Measurements from ENCODE around the gene TARS2. TPM values are rescaled to one million over a fixed set of nuclear protein-coding genes. Genes with fewer than 3 reads are reported as not detected.

TARS2 gene
- total RNA-seq, 4 donors from 2014 or later = 5.8 to 19.4 (median 12.8) TPM

DNA sequence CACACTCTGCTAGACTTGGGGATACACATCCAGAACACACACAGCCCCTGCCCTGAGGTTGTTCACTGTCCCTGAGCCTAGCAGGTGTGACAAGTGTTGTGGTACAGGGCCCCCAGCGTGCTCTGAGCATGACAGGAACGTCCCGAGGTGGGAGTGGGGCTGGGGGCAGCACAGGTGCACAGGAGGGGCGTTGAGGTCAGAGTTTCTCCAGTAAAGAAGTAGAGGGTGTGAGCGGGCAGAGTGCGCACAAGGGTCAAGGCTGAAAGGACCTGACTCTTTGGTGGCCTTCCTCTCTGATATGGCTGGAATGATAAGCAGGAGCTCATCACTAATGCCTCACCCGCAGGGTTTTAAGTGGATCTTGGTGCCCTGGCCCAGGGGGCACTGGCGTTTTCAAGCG, 27.0 kb downstream of the TARS2 start:
- H3K4me3 ChIP-seq = no peak overlapping the region
- peaks cover 0 to 25% (median 15%) of the 10 kb centered on the region in 4 donors for H3K36me3 ChIP-seq
- no peaks in the 10 kb centered on the region for H3K9me3 ChIP-seq
- DNase-seq (ENCODE audit: extremely low spot score) = no peak
- peak overlapping the region in 2 of 4 donors; percentile 85 to 86 for H3K27ac ChIP-seq (replicated peaks in 1 of 4)
- intact Hi-C loops (cut with DNase I) = loop anchor here (5.0 kb wide), 1 partner anchor 42 kb away; no protein-coding TSS in a partner anchor
- no peaks in the 10 kb centered on the region for H3K27me3 ChIP-seq
- TF ChIP-seq EP300 (IDR thresholded peaks at IDR 0.05) (no peak), POLR2A (IDR thresholded peaks at IDR 0.05; ENCODE audit: low read depth) (no peak), POLR2AphosphoS5 (IDR thresholded peaks at IDR 0.05) (no peak)
- TF ChIP-seq, protein P1, sequence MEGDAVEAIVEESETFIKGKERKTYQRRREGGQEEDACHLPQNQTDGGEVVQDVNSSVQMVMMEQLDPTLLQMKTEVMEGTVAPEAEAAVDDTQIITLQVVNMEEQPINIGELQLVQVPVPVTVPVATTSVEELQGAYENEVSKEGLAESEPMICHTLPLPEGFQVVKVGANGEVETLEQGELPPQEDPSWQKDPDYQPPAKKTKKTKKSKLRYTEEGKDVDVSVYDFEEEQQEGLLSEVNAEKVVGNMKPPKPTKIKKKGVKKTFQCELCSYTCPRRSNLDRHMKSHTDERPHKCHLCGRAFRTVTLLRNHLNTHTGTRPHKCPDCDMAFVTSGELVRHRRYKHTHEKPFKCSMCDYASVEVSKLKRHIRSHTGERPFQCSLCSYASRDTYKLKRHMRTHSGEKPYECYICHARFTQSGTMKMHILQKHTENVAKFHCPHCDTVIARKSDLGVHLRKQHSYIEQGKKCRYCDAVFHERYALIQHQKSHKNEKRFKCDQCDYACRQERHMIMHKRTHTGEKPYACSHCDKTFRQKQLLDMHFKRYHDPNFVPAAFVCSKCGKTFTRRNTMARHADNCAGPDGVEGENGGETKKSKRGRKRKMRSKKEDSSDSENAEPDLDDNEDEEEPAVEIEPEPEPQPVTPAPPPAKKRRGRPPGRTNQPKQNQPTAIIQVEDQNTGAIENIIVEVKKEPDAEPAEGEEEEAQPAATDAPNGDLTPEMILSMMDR (IDR thresholded peaks at IDR 0.05) = no peak
- peaks cover 12 to 35% (median 34%) of the 10 kb centered on the region in 4 donors for H3K4me1 ChIP-seq
- 92% methylated on average over 9 of the region's 9 CpGs for WGBS

DNA sequence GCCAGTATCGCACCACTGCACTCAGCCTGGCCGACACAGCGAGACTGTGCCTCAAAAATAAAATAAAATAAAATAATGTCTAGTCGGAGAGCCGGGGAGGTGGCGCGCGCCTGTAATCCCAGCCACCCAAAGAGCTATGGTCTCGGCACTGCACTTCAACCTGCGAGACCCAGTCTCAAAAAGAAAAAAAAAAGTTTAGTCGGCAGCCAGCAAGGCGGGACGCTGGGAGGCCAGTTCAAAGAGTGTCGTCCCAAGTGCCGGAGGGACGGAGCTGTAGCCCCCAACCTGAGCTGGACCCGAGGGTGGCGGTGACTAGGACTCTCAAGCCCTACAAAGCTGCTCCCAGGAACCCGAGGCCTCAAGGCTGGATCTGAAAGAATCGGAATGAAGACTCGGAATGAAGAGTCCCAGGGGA, 27.7 kb downstream of the TARS2 start:
- TF ChIP-seq EP300 (IDR thresholded peaks at IDR 0.05) (no peak), POLR2AphosphoS5 (IDR thresholded peaks at IDR 0.05) (no peak), POLR2A (IDR thresholded peaks at IDR 0.05; ENCODE audit: low read depth) (no peak)
- TF ChIP-seq, protein P1 (IDR thresholded peaks at IDR 0.05) = no peak
- Histone ChIP-seq H3K36me3 (peaks cover 0 to 23% (median 15%) of the 10 kb centered on the region in 4 donors), H3K27ac (replicated peaks in 1 of 4) (peak overlapping the region; percentile 85 to 89 (median 87)), H3K27me3 (no peaks in the 10 kb centered on the region), H3K4me1 (peaks cover 12 to 31% (median 30%) of the 10 kb centered on the region in 4 donors), H3K9me3 (no peaks in the 10 kb centered on the region), H3K4me3 (peak overlapping the region; percentile 56 to 70 (median 62))
- DNase-seq (ENCODE audit: extremely low spot score) = no peak
- 25% methylated on average over 20 of the region's 21 CpGs for WGBS
- intact Hi-C loops (cut with DNase I) = loop anchor here (5.0 kb wide), 1 partner anchor 43 kb away; no protein-coding TSS in a partner anchor

DNA sequence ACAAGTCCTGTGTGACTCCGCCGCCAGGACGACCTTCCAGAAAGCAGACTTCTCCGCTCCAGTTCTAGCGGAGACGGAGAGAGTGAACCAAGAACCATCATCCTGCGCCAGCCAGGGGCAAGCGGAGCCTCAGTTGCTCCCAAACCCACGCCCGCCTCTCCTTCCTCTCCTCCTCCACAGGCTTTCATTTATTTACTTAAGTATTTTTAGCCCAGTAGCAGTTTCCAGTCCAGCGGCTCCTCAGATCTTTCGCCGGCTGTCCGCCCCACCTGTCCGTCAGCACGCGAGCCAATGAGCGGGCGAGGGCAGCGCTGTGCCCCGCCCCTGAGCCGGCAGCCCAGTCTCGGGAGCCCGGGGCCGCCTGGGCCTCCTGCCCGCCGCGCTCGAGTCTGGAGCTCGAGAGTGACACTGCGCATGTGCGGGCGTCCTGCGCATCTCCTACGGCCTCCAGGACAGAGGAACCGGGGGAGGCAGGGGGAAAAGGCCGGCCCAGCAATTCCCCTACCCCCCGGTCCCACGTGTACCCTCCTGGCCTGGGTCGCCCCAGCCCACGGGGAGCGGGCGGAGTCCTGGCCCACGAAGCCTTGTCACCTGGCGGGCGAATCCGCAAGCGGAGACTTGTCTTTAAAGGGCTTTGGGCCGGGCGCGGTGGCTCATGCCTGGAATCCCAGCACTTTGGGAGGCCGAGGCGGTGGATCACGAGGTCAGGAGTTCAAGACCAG, 28.3 kb downstream of the TARS2 start, which contains the start of gene FALEC:
TSS of gene FALEC (plus strand) at position 425 of the 722 bp plus-strand sequence.
- DNase-seq (ENCODE audit: extremely low spot score) = peak; percentile 97
- H3K4me3 ChIP-seq = peak within 1 kb of the TSS; percentile 56 to 70 (median 62)
- WGBS = 1% methylated on average over 12 of the region's 54 CpGs
- H3K27me3 ChIP-seq = no peaks in the 10 kb centered on the region
- H3K9me3 ChIP-seq = no peaks in the 10 kb centered on the region
- peaks cover 0 to 20% (median 15%) of the 10 kb centered on the region in 4 donors for H3K36me3 ChIP-seq
- peaks cover 12 to 31% (median 29%) of the 10 kb centered on the region in 4 donors for H3K4me1 ChIP-seq
- intact Hi-C loops (cut with DNase I) = no loop called here
- peak within 1 kb of the TSS; percentile 85 to 89 (median 87) for H3K27ac ChIP-seq (replicated peaks in 1 of 4)
- no peak for TF ChIP-seq EP300 (IDR thresholded peaks at IDR 0.05)
- peak; percentile 72 to 90 for TF ChIP-seq POLR2AphosphoS5 (IDR thresholded peaks at IDR 0.05)
- TF ChIP-seq POLR2A (IDR thresholded peaks at IDR 0.05; ENCODE audit: low read depth) = no peak
- TF ChIP-seq, protein P1 (IDR thresholded peaks at IDR 0.05) = peak in 1 of 3 experiments; percentile 18

DNA sequence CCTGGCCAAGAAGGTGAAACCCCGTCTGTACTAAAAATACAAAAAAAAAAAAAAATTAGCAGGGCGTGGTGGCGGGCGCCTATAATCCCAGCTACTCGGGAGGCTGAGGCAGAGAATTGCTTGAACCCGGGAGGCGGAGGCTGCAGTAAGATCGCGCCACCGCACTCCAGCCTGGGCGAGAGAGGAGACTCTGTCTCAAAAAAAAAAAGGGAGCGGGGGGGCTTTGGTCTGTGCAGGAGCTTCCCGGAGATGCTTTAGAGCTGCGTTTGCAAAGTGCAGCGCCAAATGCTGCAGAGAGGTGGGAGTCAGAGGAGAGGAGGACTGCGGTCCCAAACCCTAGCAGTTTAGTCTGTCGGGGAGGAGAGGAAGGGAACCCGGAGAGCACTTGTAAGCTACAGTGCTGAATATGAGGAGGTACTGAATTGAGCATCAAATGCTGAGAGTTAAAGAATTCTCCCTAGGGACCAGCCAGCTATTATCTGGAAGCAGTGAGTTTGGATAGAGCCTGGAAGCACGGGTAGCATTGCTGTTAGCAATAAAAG, 28.9 kb downstream of the TARS2 start:
- peak overlapping the region; percentile 85 to 89 (median 87) for H3K27ac ChIP-seq (replicated peaks in 1 of 4)
- TF ChIP-seq POLR2AphosphoS5 (IDR thresholded peaks at IDR 0.05) = no peak
- no peak for TF ChIP-seq EP300 (IDR thresholded peaks at IDR 0.05)
- TF ChIP-seq POLR2A (IDR thresholded peaks at IDR 0.05; ENCODE audit: low read depth) = no peak
- TF ChIP-seq, protein P1 (IDR thresholded peaks at IDR 0.05) = peak in 1 of 3 experiments; percentile 11
- no peaks in the 10 kb centered on the region for H3K9me3 ChIP-seq
- H3K4me3 ChIP-seq = peak overlapping the region; percentile 56 to 70 (median 62)
- intact Hi-C loops (cut with DNase I) = no loop called here
- H3K27me3 ChIP-seq = no peaks in the 10 kb centered on the region
- peaks cover 0 to 16% (median 12%) of the 10 kb centered on the region in 4 donors for H3K36me3 ChIP-seq
- DNase-seq (ENCODE audit: extremely low spot score) = no peak
- peaks cover 12 to 31% (median 29%) of the 10 kb centered on the region in 4 donors for H3K4me1 ChIP-seq
- WGBS = 2% methylated on average over 19 of the region's 19 CpGs

All from esophagus muscularis mucosa (tissue), 4 donors.